GM10266 (cell line): ENCODE measurements around the gene SIRT5.

Experiments
- DNase-seq: peaks from one replicate; pipeline ENCODE4 v3.0.0; 2012; ENCODE audit errors: extremely low spot score
- CTCF ChIP-seq: IDR thresholded peaks from 2 replicates; pipeline ENCODE4 v1.5.1; 2012; ENCODE audit warnings: mild to moderate bottlenecking, low read depth; ENCODE audit not compliant: control insufficient read depth, insufficient read depth; ENCODE audit errors: missing control alignments

The SIRT5 gene

GRCh38 chr6:13630499-13630898 lies 56.1 kb downstream of the SIRT5 start:
- TF ChIP-seq CTCF, result no peak
- no peak for DNase-seq

GRCh38 chr6:13633343-13633742 lies 58.9 kb downstream of the SIRT5 start:
- DNase-seq, result no peak
- TF ChIP-seq CTCF, result no peak

- no peak for TF ChIP-seq CTCF
- DNase-seq, result no peak
These were observed 61.7 kb downstream of the SIRT5 start for GRCh38 chr6:13635948-13636658.

- DNase-seq, result no peak
- no peak for TF ChIP-seq CTCF
These were observed 63.6 kb downstream of the SIRT5 start for GRCh38 chr6:13638014-13638413.

GRCh38 chr6:13638626-13639025 lies 64.2 kb downstream of the SIRT5 start:
- TF ChIP-seq CTCF, result no peak
- no peak for DNase-seq

GRCh38 chr6:13641315-13641714 lies 66.9 kb downstream of the SIRT5 start:
- no peak for TF ChIP-seq CTCF
- no peak for DNase-seq

- no peak for TF ChIP-seq CTCF
- DNase-seq, result no peak
These were observed 68.7 kb downstream of the SIRT5 start for GRCh38 chr6:13643125-13643524.
